Left lobe of liver (tissue), 2 donors: Measurements from ENCODE around the gene SLC24A3. TPM values are rescaled to one million over a fixed set of nuclear protein-coding genes. Genes with fewer than 3 reads are reported as not detected.

Experiments used
- ATAC-seq: fragments of 200-7000 bp; cut with Tn5 transposase; one replicate; pipeline ENCODE4 v1.9.1; 2020; ENCODE audit warnings: mild to moderate bottlenecking, moderate library complexity
- DNase-seq: peaks from one replicate; pipeline ENCODE4 v3.0.0-alpha.2; 2020; ENCODE audit warnings: low spot score
- total RNA-seq: library from RNA; stranded (reverse); gene quantifications from one replicate; pipeline ENCODE4 v1.2.1, GENCODE V29; 2021
- donor health status: DM: no; HTN: no; CAD: no; lungs with moderate emphysema.
- donor health status: DM: no; HTN: yes; CAD: no.

Gene SLC24A3
- total RNA-seq, 1 donor from 2014 or later = 0.35 TPM

- ATAC-seq = no peak
- no peak for DNase-seq
These were observed 88.0 kb downstream of the SLC24A3 start for GRCh38 chr20:19300395-19300794.

DNA sequence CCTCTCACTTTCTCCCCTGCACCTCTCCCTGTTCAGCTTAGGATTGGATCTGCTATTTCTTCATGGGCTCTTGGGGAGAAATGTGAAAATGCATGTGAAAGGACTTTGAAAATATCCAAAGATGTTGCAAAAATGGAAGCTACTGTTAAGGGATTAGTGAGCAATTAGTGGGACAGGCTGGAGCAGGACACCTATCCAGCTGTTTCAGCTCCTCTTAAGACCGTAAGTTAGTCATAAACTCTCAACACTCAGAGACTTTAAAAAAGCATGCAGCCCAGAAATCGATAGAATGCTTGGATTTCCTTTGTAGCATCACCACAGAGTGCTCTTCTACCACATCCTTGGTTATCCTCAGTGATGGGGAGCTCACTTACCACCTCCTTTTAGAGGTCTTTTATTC lies 88.7 kb downstream of the SLC24A3 start:
- DNase-seq = no peak
- ATAC-seq = no peak

GRCh38 chr20:19301843-19302242 lies 89.4 kb downstream of the SLC24A3 start:
- ATAC-seq = no peak
- DNase-seq = no peak

- ATAC-seq (no peak), DNase-seq (no peak)
These were observed 90.3 kb downstream of the SLC24A3 start for GRCh38 chr20:19302714-19303113.

- no peak for DNase-seq
- ATAC-seq = no peak
These were observed 91.9 kb downstream of the SLC24A3 start for GRCh38 chr20:19304389-19304788.

- ATAC-seq (no peak), DNase-seq (no peak)
These were observed 92.5 kb downstream of the SLC24A3 start for GRCh38 chr20:19304886-19305415.

DNA sequence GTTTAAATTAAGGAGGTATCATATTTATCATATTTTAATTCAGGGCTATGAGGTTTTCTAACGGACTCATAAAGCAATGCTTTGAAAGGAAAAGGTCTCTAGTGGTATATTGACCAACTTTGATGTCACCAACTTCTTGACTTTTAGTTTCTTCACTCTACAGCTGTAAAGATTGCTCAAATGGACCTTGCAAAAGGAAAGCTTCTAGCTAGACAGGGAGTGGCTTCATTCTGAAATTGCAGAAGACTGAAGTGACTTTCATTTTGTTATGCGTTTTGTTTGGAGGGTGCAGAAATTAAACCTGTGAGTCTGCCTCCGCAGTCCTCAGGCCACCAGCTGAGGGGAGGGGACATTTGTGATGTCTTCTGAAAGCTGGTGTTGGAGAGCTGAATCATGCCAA lies 95.7 kb downstream of the SLC24A3 start:
- no peak for DNase-seq
- ATAC-seq = no peak

DNA sequence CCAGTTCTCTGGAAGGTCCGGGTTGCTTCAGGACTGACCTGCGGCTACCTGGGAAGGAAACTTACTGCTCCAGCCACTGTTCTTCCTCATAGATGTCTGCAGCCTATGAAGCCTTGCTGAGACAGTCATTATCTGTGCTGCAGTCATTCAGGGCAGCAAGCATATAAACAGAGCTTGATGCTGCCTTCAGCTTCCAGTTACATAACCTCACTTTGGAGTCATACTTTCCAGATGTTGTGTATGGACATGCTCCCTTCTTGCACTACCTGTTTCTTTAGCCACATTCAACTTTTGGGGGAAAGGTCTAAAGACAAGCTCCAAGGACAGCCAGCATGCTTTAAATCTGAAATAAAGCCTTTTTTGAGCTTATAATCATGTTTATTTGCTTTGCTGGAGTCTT lies 98.1 kb downstream of the SLC24A3 start:
- DNase-seq = no peak
- ATAC-seq = no peak

GRCh38 chr20:19313342-19314069 lies 101.1 kb downstream of the SLC24A3 start:
- ATAC-seq (no peak), DNase-seq (no peak)

DNA sequence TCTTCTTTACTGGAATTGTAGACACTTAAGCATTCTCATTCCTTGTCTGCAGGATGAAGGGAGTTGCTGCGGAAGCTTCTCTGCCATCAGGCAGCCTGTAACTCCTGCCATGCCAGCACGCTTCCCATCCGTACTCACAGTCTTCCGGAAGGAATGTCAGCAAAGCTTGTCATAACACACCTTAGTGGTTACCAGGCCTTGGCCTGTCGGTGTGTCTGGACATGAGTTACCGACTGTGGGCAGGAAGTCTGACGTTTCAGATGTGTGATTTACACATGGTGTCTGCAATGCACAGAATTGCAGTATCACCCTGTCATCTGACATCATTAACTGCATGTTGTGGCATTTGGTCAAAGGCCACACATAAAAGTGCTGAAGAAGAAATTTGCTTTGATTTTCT lies 102.2 kb downstream of the SLC24A3 start:
- no peak for DNase-seq
- ATAC-seq = no peak

DNA sequence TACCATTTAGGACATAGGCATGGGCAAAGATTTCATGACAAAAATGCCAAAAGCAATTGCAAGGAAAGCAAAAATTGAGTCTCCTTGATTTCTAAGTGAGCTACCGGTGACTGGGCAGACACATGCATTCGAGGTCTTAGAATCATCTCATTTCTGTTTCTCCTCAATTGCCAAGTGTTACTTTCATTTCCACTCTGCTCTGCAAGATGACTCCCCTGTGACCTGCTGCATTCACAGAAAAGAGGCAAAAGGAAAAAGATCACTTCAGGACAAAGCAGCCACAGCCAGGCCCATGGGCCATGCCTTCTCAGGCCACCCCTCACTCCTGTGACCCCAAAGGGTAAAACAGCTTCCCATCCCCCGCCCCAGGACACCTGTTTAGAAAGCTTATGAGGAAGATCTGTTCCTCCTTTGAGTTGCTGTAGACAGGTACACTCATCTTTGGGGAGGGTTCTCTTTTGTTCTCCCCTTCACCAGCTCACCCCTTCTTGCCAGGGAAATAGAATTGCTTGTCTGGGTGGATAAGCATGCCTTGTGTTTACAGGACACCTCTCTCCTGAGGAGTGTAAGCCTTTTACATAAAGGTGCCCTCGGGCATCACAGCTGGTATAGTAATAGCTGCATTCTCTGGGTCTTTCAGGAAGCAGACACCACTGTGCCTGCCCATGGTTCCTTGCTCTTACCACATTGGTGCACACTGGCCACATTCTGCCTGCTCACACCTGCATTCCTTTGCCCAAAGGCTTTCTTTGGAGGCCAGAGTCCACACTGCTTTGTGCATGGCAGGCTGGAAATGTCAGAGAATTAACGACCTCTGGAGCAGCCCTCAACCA lies 105.0 kb downstream of the SLC24A3 start:
- DNase-seq (peak; percentile 32), ATAC-seq (no peak)

GRCh38 chr20:19318610-19319009 lies 106.2 kb downstream of the SLC24A3 start:
- DNase-seq = no peak
- ATAC-seq = no peak

DNA sequence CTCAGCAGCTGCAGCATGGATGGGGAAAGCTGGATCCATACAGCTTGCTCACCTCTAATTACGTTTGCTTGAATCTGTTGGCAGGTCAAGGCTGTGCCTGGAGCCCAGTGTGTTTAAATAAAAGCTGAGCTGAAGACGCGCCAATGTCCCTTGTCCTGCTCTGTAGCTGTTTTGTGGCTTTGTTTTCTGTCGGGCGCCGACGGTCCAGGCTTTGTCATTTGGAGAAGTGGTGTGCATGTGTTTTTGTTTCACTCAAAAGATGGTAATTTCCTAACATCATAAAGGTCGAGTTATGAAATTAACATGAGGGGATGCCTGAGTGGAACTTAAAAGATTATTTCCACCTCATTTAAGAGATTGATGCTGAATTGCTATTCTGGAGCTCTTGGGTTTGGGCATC lies 107.6 kb downstream of the SLC24A3 start:
- ATAC-seq (no peak), DNase-seq (no peak)

DNA sequence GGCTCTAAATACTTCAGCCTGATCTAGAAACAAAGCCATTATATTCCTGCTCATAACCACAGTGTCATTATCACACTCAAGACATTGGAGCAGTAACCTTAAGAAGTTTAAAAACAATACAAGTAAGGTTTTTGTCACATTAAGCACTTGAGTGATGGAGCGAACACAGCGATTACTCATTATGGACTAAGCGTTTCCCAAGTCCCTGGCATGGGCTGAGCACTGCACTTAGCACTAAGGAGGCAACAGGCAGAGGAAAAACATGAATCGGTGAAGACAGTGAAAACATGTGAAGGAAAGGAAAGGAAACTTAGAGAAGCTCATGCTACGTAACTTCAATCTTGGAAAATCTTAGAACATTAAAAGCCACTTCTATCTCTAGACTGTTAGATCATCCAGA lies 108.7 kb downstream of the SLC24A3 start:
- no peak for DNase-seq
- ATAC-seq = no peak

DNA sequence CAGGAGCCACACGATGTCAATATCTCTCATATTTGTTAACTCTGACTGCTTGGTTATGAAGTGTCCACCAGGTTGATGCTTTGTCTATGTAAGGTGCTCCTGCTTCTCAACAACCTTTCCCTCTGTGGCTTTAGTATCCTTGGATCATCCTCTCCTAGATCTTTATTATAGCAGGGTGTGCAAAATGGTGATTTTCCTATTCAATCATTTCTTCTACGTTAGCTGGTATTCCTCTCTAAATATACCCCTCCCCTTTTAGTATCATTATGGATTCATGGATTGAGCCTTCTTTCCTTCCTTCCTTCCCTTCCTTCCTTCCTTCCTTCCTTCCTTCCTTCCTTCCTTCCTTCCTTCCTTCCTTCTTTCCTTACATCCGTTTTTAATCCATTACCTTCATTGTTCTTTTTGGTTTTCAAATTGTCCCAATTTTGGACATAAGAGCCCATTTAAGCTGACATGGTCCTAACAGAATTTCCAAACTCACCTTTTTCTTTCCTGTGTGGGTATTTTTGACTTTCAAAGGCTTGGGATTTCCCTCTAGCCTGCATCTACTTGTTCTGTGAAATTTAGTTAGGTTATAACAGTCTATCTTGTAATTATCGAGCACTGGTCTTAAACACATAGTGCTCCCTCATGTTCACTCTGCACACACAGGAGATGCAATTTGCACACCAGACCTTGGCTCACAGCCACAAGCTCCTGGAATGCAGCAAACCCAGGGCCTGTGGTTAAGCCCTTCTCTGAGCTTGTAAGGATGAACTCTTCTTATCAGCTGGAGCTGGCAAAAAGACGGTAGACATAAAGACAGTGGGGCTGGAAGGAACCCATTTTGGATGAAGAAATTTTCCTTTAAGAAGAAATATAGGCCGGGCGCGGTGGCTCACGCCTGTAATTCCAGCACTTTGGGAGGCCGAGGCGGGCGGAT lies 109.9 kb downstream of the SLC24A3 start:
- ATAC-seq (no peak), DNase-seq (peak; percentile 8)

DNA sequence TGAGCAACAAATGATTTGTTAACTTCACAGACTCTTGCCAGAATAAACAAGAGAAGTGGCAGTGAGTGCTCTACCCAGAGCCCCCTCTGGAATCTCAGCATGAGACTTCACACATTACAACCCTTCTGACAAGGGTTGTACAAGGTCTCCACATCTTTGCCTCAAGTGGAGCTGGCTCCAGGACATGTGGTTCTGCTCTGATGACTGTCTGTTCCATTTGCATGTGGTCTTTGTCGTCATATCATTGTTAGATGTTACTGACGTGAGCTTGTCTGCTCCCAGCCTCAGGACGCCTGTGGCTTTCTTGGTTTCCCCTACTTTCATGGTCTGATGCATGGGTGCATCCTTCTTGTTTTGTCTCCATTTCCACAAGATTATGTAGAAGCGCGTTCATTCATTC lies 115.0 kb downstream of the SLC24A3 start:
- ATAC-seq (no peak), DNase-seq (no peak)

DNA sequence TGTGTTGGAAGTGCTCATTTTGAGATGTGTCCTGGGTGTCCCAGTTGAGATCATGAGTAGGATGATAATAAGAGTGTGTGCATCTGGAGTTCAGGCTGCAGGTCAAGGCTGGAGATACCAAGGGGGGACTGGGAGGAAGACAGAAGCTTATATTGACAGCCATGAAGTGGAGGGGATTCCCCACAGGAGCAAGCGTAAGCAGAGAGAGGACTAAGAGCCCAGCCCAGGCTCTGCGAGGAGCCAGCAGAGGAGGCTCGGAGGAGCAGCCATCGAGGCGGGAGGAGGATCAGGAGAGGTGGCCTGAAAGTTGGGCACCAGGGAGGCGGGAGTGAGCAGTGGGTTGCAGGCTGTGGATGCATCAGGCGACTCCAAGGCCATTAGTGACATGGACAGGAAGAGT lies 116.2 kb downstream of the SLC24A3 start:
- ATAC-seq = no peak

DNA sequence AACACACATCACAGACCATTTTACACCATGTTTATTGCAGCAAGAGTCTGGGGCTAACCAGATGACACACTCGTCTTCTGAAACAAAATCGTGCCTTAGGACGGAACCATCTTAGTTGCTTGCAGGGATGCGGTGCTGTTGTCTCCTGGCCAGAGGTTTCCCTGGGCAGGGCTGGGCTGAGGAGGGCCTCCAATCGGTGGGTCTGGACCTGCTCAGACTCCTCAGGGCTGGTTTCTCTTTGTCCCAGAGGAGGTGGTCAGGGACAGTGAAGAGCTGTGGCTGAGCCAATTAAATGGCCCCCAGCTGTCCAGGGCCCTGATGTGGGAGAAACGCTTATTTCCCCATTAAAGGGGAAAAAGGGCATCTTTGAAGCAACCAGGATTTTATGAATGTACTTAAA lies 117.6 kb downstream of the SLC24A3 start:
- no peak for DNase-seq
- no peak for ATAC-seq

More for the DNA sequence above, 116.2 kb downstream of the SLC24A3 start:
- no peak for DNase-seq

- ATAC-seq = no peak
These were observed 118.3 kb downstream of the SLC24A3 start for GRCh38 chr20:19330731-19331130.

DNA sequence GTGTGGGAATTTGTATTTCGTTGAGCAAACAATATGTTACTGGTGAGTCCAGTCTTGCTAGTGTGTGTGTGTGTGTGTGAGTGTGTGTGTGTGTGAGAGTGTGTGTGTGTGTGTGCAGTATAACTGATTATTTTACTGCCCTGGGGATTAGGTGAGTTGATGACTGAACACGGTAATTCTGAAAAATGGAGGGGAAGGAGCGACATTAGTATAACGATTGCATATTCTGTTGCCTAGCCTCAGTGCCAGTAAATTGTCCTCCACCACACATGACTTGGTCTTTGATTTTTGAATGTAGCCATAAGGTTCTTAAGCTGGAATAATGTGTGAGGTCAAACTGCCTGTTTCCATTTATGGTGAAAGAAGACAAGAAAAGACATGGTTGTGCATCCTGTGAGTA lies 121.1 kb downstream of the SLC24A3 start:
- DNase-seq = no peak
- ATAC-seq = no peak

More at GRCh38 chr20:19330731-19331130, 118.3 kb downstream of the SLC24A3 start:
- no peak for DNase-seq

DNA sequence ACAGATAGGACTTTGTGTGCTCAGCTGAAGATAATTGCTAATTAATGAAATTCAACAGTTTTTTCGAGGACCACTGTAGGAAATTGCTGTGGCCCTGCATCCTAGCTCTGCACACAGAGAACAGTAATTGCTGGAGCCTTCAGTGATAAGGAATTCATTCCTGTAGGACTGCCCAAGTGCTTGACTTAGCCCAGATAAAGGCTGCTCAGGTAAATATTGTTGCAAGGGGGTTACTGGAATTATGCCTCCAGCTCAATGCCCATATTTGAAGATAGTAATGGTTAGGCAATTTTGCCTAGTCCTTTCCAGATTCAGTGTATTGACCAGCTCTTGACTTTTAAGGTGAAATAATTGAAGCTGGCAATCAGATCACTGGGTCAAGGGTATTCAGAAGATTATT lies 122.9 kb downstream of the SLC24A3 start:
- ATAC-seq = no peak
- no peak for DNase-seq
